Measurements from ENCODE around the gene PLEKHD1. TPM values are rescaled to one million over a fixed set of nuclear protein-coding genes. Genes with fewer than 3 reads are reported as not detected.

Gene PLEKHD1
- total RNA-seq, 1 experiment from 2014 or later = 1.2 TPM

DNA sequence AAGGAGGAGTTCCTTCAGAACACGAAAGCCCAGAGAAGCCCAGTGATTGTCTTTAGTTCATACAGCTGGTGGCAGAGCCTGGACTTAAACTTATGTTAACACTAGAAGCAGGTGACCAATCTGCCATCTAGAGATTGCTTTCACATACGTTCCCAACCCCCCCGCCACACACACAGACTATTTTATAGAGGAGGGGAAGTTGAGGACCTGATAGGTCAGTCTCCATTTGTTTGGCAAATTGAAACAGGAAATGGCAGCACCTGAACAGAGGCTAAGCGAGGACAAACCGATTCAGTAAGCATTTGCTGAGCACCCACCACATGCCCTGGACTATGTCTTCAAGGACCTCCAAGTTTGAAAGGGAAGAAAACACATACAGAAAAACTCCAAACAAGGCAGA is 4.8 kb upstream of the PLEKHD1 start:
- ATAC-seq (no peak), DNase-seq (ENCODE audit: low read depth, low spot score) (no peak)
- Histone ChIP-seq H3K9me3 (ENCODE audit: control insufficient read depth in 1 of 2, insufficient read depth in 1 of 2, low read depth in 1 of 2, low read length in 2 of 2) (no peaks in the 10 kb centered on the region), H3K4me1 (ENCODE audit: control insufficient read depth in 1 of 2, insufficient read depth in 2 of 2, low read length in 2 of 2) (peaks cover 0 to 8% of the 10 kb centered on the region in 2 experiments; a peak in 2 of 4 replicates), H3K4me2 (ENCODE audit: low read length) (no peak overlapping the region), H3K27me3 (ENCODE audit: insufficient read depth, low read length) (no peaks in the 10 kb centered on the region), H3K9me2 (ENCODE audit: insufficient read depth) (no peaks in the 10 kb centered on the region), H3K4me3 (replicated peaks in 1 of 2; ENCODE audit: low read depth in 1 of 2, low read length in 2 of 2) (no peak overlapping the region), H3K9ac (ENCODE audit: low read length) (no peak overlapping the region), H4K20me1 (ENCODE audit: insufficient read depth) (no peaks in the 10 kb centered on the region), H2AFZ (ENCODE audit: low read depth, low read length, poor library complexity, severe bottlenecking) (no peak overlapping the region), H3K79me2 (ENCODE audit: insufficient read depth, low read length) (no peaks in the 10 kb centered on the region), H3K36me3 (ENCODE audit: control insufficient read depth in 1 of 2, insufficient read depth in 2 of 2, low read length in 2 of 2) (no peaks in the 10 kb centered on the region), H3K27ac (ENCODE audit: low read depth, low read length) (no peak overlapping the region)
- POLR2A ChIA-PET = no interaction called here
- RAD21 ChIA-PET (ENCODE audit: low non-redundant PET in 1 of 2, low total read pairs in 2 of 2, uncharacterized antibody in 2 of 2, unreplicated experiment in 2 of 2) = no interaction called here
- CTCF ChIA-PET = no interaction called here
- intact Hi-C loops (cut with micrococcal nuclease) = loop anchor here (5.0 kb wide), 1 partner anchor 237 kb away; no protein-coding TSS in a partner anchor
- BruUV-seq (replicated peaks) = no TSS peak
- TF ChIP-seq SRF (IDR thresholded peaks at IDR 0.05; ENCODE audit: low read depth) = no peak
- no peak for TF ChIP-seq ELF1 (IDR thresholded peaks at IDR 0.05; ENCODE audit: borderline replicate concordance, low read depth)
- no peak for TF ChIP-seq FOSL1 (IDR thresholded peaks at IDR 0.05; ENCODE audit: low read depth)
- TF ChIP-seq, protein P1, sequence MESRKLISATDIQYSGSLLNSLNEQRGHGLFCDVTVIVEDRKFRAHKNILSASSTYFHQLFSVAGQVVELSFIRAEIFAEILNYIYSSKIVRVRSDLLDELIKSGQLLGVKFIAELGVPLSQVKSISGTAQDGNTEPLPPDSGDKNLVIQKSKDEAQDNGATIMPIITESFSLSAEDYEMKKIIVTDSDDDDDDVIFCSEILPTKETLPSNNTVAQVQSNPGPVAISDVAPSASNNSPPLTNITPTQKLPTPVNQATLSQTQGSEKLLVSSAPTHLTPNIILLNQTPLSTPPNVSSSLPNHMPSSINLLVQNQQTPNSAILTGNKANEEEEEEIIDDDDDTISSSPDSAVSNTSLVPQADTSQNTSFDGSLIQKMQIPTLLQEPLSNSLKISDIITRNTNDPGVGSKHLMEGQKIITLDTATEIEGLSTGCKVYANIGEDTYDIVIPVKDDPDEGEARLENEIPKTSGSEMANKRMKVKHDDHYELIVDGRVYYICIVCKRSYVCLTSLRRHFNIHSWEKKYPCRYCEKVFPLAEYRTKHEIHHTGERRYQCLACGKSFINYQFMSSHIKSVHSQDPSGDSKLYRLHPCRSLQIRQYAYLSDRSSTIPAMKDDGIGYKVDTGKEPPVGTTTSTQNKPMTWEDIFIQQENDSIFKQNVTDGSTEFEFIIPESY (IDR thresholded peaks at IDR 0.05; ENCODE audit: extremely low read depth, insufficient replicate concordance, low read length) = no peak
- TF ChIP-seq ZFX (IDR thresholded peaks at IDR 0.05) = no peak

DNA sequence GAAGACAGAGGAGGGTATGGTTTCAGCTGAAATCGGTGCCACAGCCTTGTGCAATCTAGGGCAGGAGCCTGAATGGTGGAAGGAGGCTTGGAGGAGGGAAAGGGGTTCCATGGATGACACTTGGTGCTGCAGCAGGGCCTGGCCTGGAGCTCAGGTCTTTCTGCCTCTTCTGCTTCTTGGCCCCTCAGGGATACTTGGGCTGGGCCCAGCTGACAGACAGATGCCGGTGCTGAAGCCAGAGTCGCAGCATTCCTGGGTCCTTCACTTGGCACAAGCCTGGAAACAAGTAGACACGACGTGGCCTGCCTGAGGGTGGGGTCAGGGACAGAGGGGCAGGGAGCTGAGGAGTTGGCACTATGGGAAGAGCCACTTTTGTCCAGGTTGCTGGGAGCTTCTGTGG is 4.4 kb upstream of the PLEKHD1 start:
- Histone ChIP-seq H4K20me1 (ENCODE audit: insufficient read depth) (no peaks in the 10 kb centered on the region), H3K79me2 (ENCODE audit: insufficient read depth, low read length) (no peaks in the 10 kb centered on the region), H3K4me3 (replicated peaks in 1 of 2; ENCODE audit: low read depth in 1 of 2, low read length in 2 of 2) (no peak overlapping the region), H3K27ac (ENCODE audit: low read depth, low read length) (no peak overlapping the region), H3K36me3 (ENCODE audit: control insufficient read depth in 1 of 2, insufficient read depth in 2 of 2, low read length in 2 of 2) (no peaks in the 10 kb centered on the region), H3K27me3 (ENCODE audit: insufficient read depth, low read length) (no peaks in the 10 kb centered on the region), H3K9me2 (ENCODE audit: insufficient read depth) (no peaks in the 10 kb centered on the region), H2AFZ (ENCODE audit: low read depth, low read length, poor library complexity, severe bottlenecking) (no peak overlapping the region), H3K9me3 (ENCODE audit: control insufficient read depth in 1 of 2, insufficient read depth in 1 of 2, low read depth in 1 of 2, low read length in 2 of 2) (no peaks in the 10 kb centered on the region), H3K9ac (ENCODE audit: low read length) (no peak overlapping the region), H3K4me2 (ENCODE audit: low read length) (no peak overlapping the region), H3K4me1 (ENCODE audit: control insufficient read depth in 1 of 2, insufficient read depth in 2 of 2, low read length in 2 of 2) (peaks cover 0 to 12% of the 10 kb centered on the region in 2 experiments; a peak in 2 of 4 replicates)
- POLR2A ChIA-PET = no interaction called here
- intact Hi-C loops (cut with micrococcal nuclease) = no loop called here
- ATAC-seq (no peak), DNase-seq (ENCODE audit: low read depth, low spot score) (no peak)
- CTCF ChIA-PET = no interaction called here
- RAD21 ChIA-PET (ENCODE audit: low non-redundant PET in 1 of 2, low total read pairs in 2 of 2, uncharacterized antibody in 2 of 2, unreplicated experiment in 2 of 2) = no interaction called here
- BruUV-seq (replicated peaks) = no TSS peak
- no peak for TF ChIP-seq ZFX (IDR thresholded peaks at IDR 0.05)

All from HCT116 (cell line).